Mesenteric fat pad (tissue), 1 donor: Measurements from ENCODE around the gene CFAP69. TPM values are rescaled to one million over a fixed set of nuclear protein-coding genes. Genes with fewer than 3 reads are reported as not detected.

Experiments used
- DNase-seq: peaks from one replicate; pipeline ENCODE4 v3.0.0-alpha.2; 2020; ENCODE audit warnings: low spot score
- total RNA-seq: library from RNA; stranded (reverse); fragmentation: NEBNext Ultra II Directional; extraction: Animal tissue kit (Norgen Biotek cat#: 25700); gene quantifications from one replicate; pipeline ENCODE4 v1.2.1, GENCODE V29; 2021
- donor health status: DM: yes; HTN: yes; CAD: no.

Gene CFAP69
- total RNA-seq, 1 donor from 2014 or later = 10.4 TPM

DNA sequence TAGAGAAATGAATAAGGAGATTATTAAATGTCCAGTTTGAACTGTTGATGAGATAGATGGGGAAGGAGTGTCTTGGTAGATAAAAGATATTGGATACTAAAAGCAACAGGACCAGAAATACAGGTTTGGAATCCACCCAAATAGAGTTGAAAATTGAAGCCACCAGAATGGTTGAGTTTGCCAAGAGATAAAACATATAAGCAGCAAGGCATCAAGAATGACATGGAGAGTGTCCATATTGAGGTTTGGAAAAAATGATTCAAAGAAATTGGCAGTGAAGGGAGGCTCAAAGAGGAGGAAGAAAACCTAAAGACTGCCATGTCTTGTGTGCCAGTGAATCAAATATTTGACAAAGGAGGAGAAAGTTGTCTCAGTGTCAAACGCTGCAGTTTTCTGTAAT is 24.2 kb downstream of the CFAP69 start:
- no peak for DNase-seq

DNA sequence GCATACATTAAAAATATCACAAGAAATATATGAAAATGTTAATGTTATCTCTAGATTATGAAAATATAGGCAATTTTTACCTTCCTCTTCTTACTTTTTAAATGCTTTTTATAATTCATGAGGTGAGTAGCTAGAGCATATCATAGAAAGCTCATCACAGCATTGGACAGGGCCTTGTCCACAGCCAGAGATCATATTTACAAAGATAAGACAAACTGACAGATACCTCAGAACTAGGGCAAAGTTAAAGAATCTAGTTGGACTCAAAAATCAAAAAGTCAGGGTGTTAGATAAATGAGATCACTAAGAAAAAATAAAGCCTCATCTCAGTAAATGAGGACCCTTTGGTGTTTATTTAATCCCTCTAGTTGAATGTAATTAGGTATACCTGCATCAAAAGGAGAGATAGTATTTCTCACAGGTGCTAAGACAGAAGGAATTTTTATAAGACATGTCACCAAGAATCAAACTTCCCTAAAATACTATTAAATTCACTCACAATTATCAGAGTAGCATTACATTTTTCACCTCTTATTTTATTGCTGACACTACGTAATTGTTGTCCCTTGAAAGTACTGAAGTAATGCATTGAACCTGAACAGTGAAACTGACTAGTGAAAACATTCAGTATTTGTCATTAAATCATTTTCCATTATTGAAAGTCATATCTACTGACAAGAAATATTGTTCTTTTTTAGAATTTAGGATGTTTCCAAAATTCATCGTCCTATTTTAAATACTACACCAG is 25.6 kb downstream of the CFAP69 start:
- DNase-seq = no peak

DNA sequence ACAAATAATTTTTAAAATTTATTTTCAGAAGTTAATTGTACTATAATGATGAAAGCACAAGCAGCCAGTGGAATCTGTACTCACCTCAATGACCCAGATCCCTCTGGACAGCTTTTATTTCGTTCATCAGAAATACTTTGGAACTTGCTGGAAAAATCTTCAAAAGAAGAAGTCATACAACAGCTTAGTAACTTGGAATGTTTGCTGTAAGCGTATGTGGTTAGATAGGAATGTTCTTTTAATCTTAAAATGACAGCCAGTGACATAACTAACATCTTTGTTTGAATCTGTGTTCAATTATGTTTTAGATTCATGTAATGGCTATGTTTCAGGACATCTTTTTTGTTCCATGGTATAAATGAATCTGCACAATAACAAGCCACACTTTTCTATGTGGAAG is 26.8 kb downstream of the CFAP69 start:
- DNase-seq = no peak

DNA sequence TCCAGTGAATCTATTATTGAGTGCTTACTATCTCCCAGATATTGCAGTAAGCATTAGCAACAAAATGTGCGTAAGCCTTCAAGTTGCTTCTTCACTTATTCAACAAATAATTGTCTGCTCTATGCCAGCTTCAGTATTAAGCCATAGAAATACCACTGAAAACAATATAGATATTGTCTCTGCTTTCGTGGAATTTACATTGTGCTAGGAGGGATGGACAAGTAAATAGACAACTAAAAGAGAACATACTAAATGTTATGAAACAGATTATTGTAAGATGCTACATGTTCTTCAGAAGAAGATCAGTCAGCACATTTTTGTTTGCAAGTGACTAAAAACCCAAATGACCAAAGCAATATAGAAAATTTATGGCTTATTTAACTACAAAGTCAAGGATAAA is 27.3 kb downstream of the CFAP69 start:
- no peak for DNase-seq

DNA sequence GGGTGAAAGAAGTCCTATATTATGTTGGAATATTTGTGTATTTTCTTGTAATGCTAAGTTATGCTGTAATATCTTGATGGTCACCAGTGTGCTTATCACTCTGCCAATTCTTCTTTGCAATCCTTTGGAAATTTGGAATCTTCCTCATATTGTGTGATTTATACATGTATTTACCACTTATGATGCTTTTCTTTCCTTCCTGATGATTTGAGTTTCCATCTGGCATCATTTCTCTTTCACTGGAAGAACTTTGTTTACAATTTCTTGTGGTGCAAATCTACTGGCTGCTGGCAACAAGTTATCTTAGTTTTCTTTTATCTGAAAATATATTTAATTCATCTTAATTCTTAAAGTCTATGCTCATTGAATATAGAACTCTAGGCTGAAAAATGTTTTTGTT is 29.2 kb downstream of the CFAP69 start:
- DNase-seq = no peak

DNA sequence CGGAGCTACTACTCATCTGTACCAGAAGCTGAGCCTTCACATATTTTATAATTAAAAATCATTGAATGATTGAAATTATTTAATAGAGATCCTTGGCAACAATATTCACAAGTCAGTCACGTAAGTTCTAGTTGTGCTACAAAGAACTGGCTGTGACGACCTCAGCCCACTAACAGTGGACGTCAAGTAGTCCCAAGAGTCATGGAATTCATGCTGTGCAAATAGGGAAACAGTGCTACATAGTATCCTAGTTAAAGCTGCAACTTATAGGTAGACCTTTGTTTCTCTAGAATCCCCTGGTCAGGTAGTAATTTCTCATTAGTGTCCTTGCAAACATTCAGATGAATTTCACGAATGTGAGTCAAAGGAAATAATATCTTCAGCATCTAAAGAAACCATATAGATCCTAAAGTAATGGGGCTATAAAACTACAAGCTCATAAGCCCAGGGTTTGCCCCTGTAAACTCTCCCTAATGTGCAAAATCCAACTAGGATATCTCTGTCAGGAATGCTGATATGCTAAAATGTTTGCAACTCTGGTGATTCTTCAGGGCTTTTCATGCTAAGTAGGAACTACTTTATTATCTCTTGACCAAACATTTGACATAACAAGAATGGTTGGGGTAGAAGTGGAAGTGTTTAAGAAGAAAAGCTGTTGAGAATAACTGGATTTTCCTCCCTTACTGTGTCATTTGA is 31.2 kb downstream of the CFAP69 start:
- no peak for DNase-seq

DNA sequence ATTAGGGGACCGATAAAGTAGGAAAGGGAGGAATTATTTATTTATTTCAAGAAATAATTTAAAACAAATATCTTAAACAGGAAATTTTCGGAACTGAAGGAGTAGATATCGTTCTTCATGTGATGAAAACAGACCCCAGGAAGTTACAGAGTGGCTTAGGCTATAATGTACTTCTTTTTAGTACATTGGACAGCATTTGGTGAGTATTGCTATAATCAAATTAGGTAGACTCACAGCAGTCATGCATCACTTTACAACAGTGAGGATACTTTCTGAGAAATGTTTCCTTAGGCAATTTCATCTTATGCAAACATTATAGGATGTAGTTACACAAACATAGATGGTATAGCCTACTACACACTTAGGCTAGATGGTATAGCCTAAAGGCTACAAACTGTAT is 43.2 kb downstream of the CFAP69 start:
- DNase-seq = no peak

DNA sequence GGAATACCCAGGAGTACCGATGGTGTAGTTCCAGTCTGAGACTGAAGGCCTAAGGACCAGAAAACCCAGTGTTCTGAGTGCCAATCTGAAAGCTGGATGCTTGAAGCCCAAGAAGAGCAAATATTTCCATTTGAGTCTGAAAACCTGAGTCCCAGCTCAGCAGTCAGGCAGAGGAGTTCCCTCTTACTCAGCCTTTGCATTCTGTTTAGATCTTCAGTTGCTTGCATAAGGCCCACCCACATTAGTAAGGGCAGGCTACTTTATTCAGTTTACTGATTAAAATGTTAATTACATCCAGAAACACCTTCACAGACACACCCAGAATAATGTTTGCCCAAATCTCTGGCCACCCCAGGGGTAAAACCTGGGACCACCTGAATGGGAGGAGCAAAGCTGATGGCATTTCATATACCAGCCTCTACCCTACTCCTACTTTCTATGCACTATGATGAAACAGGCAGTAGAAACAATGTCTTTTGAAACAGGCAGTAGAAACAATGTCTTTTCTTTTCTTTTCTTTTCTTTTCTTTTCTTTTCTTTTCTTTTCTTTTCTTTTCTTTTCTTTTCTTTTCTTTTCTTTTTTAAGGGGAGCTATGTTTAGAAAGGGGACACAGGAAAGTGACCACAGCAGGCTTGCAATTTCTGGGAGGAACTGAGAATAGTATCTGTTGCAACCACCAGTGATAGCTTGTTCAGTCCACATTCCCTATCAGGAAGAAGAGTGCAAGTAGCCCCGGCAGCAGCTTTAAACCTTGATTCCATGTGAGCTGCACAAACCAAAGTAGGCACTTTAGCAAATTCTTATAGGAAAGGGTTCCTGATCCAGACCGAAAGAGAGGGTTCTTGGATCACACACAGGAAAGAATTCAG is 45.5 kb downstream of the CFAP69 start:
- no peak for DNase-seq

DNA sequence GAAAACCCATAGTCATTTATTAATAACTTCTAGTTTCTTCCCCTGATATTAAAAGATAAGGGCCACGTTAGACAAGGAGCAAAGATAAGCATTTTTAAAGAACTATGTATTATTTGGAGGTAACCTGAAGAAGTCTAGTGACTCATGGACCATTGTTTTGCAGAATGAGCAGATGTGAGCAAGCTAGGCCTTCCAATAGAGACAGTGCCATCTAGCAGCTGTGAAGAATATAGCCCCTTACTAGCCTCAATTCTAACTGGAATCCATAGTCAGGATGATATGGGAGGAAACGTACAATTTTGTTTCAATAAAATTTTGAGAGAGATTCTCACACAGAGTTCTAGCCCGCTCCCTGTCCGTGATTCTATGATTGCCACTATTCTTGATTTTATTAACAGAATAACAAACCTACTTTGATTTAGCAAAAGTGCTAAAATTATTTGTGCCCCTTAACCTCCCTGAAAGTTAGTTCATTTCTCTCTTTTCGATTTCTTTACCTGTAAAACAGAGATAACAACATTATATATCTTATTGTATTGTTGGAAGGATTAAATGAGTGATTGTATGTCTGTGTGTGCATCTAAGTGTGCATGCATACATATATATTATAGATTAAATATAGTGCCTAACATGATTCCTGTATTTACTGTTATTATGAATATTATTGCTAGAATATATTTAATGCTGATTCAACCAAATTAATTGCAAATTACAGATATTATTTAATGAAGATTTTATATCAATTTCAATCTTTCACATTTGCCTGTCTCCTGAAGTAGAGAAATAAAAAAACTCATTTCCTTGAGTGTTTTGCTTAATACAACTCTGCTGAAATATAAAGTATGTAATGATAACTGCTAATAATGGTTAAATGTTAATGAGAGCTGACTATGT is 53.4 kb downstream of the CFAP69 start:
- no peak for DNase-seq

DNA sequence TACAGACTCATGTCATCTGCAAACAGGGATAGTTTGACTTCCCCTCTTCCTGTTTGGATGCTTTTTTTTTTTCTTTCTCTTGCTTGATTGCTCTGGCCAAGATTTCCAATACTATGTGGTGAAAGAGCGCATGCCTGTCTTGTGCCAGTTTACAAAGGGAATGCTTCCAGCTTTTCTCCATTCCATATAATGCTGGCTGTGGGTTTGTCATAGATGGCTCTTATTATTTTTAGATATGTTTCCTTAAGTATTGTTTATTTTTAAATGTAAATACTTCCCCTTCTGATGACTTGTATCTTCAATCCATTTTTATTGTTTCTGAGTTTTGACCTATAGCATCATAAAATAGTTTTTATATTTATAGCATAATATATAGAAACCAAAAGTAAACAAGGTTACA is 58.3 kb downstream of the CFAP69 start:
- DNase-seq = no peak

DNA sequence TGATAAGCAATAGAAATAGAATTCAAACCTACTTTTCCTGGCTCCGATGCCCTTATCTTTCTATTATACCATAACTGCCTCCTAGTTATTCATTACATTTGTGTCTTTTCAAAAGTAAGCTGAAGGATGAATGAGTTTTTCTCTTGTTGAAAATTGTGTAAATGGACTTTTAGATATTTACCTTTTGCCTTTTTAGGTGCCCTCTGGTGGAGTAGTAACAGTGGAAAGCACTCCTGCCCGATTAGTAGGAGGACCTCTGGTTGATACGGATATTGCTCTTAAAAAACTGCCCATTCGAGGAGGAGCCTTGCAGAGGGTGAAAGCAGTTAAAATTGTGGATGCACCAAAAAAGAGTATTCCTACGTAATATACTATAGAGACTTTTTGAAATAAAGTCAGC is 64.9 kb downstream of the CFAP69 start:
- DNase-seq = no peak

DNA sequence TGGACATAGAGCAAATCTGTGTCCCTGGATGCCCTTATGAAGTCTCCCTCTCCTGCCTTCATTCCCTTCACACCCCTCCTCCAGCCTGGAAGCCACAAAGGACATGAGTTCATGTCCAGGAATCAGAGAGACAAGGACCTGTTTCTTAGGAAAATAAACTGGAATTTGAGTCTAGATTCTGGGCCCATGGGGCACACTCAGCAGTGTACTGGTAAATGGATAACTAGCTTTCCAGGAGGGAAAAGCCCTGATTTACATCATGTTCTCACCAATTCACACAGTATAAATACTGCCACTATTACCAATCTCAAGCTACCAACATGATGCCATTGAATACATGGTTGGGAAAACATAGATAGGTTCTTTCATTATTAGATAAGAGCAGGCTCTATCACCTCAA is 66.2 kb downstream of the CFAP69 start:
- DNase-seq = no peak

DNA sequence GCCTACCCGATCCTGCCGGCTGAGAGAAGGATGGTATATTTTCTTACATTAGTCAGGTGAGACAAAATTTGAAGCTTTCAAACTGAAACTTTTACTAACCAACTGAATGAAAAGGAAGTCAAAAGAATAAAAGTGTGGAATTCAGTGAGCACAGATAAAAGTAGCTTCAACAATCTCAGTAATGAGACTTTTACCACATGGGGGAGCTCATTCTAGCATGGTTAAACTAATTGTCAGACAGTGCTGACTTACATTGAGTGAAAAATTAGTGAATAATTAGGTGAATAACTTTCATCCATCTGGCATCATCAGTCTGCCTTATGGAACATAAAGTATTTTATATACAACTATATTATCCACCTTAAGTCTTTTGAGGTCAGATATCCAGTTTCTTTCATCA is 67.8 kb downstream of the CFAP69 start:
- DNase-seq = no peak

DNA sequence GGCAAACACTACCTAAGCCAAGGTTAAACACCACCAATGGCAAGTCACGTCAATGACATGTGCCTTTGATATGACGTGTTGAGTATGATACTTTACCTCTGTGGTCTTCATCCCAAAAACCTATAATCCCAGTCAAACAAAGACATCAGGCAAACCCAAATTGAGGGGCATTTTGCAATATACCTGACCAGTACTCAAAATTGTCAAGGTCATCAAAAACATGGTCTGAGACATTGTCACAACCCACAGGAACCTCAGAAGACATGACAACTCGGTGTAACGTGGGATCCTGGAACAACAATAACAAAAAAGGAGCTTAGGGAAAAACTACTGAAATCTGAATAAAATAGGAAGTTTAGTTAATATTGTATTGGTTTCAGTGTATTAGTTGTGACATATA is 68.9 kb downstream of the CFAP69 start:
- no peak for DNase-seq

DNA sequence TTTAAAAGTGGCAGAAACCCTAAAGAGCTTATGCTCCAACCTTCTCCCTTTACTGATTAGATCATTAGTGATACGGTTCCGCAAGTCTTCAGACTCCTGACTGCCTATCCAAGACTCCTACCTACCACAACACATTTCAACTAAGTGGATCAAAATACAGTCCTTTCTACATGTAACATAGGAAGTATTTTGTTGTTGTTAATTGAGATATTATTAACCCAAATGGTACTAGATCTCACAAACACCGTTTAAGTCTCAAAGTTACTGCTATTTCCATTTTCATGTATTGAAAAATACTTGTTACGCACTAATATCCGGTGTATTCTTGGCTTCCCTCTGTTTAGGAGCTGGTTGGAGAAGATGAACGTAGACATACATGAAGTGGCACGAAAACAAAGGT is 75.0 kb downstream of the CFAP69 start:
- no peak for DNase-seq

DNA sequence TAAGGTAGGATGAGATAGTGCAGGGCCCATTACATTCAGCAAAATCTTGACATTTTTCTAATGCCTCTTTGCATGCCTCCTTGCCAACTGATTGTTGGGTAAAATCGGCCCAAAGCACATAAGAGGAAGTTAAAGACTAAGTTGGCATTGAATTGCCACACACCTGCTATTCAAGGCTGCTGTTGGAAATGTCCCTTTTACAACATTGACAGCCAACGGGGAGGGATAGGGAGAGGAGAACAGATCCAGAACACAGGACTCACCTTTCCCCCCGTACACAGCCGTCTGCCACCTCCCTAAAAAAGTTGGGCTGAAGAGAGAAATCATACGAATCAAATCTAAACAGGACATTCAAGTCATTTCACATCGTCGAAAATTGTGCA is 75.4 kb downstream of the CFAP69 start:
- DNase-seq = no peak

DNA sequence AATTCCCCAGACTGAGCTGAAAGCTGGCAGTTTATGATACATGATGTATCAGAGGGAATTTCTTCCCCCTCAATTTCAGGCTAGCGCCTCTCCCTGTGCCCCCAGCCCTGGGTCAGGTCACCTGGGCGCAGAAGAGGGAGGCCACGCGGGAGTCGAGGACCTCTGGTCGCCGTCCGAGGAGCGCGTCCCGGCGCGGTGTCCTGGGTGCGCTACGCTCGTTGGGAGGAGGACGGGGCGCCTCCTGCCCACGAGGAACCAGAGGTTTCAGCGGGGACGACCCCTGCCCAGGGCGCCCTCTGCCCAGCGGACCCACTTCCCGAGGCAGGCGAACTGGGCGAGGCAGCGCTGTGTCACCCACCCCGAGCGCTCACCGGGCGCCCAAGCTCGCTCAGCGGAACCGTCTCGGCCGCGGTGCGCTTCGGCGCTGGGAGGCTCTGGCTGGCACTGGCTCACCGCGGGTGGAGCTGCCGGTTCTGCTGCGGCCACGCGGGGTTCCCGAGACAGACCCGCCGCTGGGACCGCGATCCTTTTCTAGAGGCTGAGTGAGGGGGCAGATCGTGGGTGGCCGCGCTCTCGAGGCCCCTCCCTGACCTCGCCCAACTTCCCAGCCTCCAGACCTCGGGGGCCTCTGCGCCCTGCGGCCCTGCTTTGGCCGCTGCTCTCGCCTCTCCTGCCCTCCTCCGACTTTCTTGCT is 76.0 kb downstream of the CFAP69 start, which contains the start of gene FAM237B:
Gene FAM237B, minus strand, starts transcription at position 504 of the 694 bp plus-strand sequence. CDS start 1,556 bp downstream, outside the sequence.
- DNase-seq = no peak

DNA sequence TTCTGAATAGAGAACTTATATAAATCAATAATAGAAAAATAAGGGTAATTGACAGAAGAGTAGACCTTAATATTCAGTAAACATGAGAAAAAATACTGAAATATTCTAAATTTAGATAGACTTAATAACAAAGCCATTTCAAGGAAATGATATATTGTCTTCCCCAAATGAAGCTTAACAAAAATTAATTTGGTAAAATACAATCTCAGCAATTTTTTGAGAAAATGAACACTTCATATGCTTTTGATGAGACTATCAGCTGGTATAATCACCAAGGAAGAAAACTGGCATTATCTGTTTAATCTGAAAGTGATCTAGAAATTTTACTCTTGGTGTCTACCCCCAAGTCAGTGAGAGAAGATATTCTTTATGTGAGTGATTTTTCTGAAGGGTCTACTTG is 77.9 kb downstream of the CFAP69 start:
- no peak for DNase-seq

DNA sequence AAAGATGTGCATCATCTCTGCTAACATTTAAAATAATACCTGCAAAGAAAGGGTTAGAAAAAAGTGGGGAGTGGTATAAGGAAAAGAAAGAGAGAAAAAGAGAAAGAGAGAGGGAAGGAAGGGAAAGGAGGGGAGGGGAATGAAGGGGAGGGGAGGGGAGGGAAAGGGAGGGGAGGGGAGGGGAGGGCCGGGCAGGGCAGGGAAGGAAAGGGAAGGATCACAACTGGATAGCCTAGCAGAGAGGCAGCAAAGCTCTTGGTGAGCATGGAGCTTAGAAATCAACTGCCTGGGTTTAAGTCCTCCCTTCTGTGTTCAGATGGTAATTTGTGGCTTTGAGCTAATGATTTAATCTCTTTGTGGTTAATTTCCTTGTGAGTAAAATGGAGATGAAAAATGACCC is 81.5 kb downstream of the CFAP69 start:
- no peak for DNase-seq

DNA sequence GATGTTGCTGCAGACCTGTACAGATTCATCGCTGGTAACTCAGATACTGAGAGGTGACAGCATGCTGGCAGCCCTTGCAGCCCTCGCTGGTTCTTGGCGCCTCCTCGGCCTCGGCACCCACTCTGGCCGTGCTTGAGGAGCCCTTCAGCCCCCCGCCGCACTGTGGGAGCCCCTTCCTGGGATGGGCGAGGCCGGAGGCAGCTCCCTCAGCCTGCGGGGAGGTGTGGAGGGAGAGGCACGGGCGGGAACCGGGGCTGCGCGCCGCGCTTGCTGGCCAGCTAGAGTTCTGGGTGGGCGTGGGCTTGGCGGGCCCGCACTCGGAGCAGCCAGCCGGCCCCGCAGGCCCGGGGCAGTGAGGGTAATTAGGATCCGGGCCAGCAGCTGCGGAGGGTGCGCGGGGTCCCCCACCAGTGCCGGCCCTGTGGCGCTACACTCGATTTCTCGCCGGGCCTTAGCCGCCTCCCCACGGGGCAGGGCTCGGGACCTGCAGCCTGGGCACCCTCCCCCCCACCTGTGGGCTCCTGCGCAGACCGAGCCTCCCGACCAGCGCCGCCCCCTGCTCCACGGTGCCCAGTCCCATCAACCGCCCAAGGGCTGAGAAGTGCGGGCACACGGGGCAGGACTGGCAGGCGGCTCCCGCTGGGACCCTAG is 89.3 kb downstream of the CFAP69 start:
- DNase-seq = no peak
